ENCODE data around the gene SEC61A2.
"Not testable (repeated sequence)": the region's sequence is repeated elsewhere in the genome, so short reads cannot be mapped to it uniquely, and the experiment has no call there.

Gene SEC61A2

GRCh38 chr10:12162927-12163326 is 33.5 kb downstream of the SEC61A2 start:
- H3K27me3 ChIP-seq (ENCODE audit: insufficient read depth, poor library complexity, severe bottlenecking): no peaks in the 10 kb centered on the region
- TF ChIP-seq POLR2AphosphoS5 (IDR thresholded peaks at IDR 0.05; ENCODE audit: low read depth): no peak
- TF ChIP-seq REST (IDR thresholded peaks at IDR 0.05; ENCODE audit: insufficient replicate concordance, low read depth): no peak
- TF ChIP-seq SPI1 (IDR thresholded peaks at IDR 0.05; ENCODE audit: borderline replicate concordance, low read depth): no peak
- no peak for TF ChIP-seq GABPA (IDR thresholded peaks at IDR 0.05; ENCODE audit: low read depth)
- TF ChIP-seq, protein P1, sequence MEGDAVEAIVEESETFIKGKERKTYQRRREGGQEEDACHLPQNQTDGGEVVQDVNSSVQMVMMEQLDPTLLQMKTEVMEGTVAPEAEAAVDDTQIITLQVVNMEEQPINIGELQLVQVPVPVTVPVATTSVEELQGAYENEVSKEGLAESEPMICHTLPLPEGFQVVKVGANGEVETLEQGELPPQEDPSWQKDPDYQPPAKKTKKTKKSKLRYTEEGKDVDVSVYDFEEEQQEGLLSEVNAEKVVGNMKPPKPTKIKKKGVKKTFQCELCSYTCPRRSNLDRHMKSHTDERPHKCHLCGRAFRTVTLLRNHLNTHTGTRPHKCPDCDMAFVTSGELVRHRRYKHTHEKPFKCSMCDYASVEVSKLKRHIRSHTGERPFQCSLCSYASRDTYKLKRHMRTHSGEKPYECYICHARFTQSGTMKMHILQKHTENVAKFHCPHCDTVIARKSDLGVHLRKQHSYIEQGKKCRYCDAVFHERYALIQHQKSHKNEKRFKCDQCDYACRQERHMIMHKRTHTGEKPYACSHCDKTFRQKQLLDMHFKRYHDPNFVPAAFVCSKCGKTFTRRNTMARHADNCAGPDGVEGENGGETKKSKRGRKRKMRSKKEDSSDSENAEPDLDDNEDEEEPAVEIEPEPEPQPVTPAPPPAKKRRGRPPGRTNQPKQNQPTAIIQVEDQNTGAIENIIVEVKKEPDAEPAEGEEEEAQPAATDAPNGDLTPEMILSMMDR (IDR thresholded peaks at IDR 0.05; ENCODE audit: insufficient read depth, low read length): no peak
- no peak for DNase-seq (ENCODE audit: low read depth in 1 of 2, low spot score in 1 of 2)
- no peak overlapping the region for H3K27ac ChIP-seq (replicated peaks)
- no peak overlapping the region for H3K4me3 ChIP-seq (replicated peaks; ENCODE audit: insufficient read depth, low read length)

GRCh38 chr10:12164085-12164484 is 34.6 kb downstream of the SEC61A2 start:
- DNase-seq (ENCODE audit: low read depth in 1 of 2, low spot score in 1 of 2): no peak
- Histone ChIP-seq H3K27me3 (ENCODE audit: insufficient read depth, poor library complexity, severe bottlenecking) (no peaks in the 10 kb centered on the region), H3K27ac (replicated peaks) (no peak overlapping the region), H3K4me3 (replicated peaks; ENCODE audit: insufficient read depth, low read length) (no peak overlapping the region)
- TF ChIP-seq POLR2AphosphoS5 (IDR thresholded peaks at IDR 0.05; ENCODE audit: low read depth) (no peak), GABPA (IDR thresholded peaks at IDR 0.05; ENCODE audit: low read depth) (no peak), REST (IDR thresholded peaks at IDR 0.05; ENCODE audit: insufficient replicate concordance, low read depth) (no peak), SPI1 (IDR thresholded peaks at IDR 0.05; ENCODE audit: borderline replicate concordance, low read depth) (no peak)
- TF ChIP-seq, protein P1 (IDR thresholded peaks at IDR 0.05; ENCODE audit: insufficient read depth, low read length): no peak

GRCh38 chr10:12165036-12165435 is 35.6 kb downstream of the SEC61A2 start:
- H3K27ac ChIP-seq (replicated peaks): no peak overlapping the region
- no peak for TF ChIP-seq POLR2AphosphoS5 (IDR thresholded peaks at IDR 0.05; ENCODE audit: low read depth)
- no peak for TF ChIP-seq GABPA (IDR thresholded peaks at IDR 0.05; ENCODE audit: low read depth)
- TF ChIP-seq SPI1 (IDR thresholded peaks at IDR 0.05; ENCODE audit: borderline replicate concordance, low read depth): no peak

GRCh38 chr10:12165999-12166775 is 36.7 kb downstream of the SEC61A2 start:
- no peak for DNase-seq (ENCODE audit: low read depth in 1 of 2, low spot score in 1 of 2)
- H3K27me3 ChIP-seq (ENCODE audit: insufficient read depth, poor library complexity, severe bottlenecking): no peaks in the 10 kb centered on the region
- TF ChIP-seq, protein P1 (IDR thresholded peaks at IDR 0.05; ENCODE audit: insufficient read depth, low read length): no peak
- TF ChIP-seq POLR2AphosphoS5 (IDR thresholded peaks at IDR 0.05; ENCODE audit: low read depth) (no peak), REST (IDR thresholded peaks at IDR 0.05; ENCODE audit: insufficient replicate concordance, low read depth) (no peak), GABPA (IDR thresholded peaks at IDR 0.05; ENCODE audit: low read depth) (no peak), SPI1 (IDR thresholded peaks at IDR 0.05; ENCODE audit: borderline replicate concordance, low read depth) (no peak)
- H3K27ac ChIP-seq (replicated peaks): no peak overlapping the region
- H3K4me3 ChIP-seq (replicated peaks; ENCODE audit: insufficient read depth, low read length): no peak overlapping the region

More at GRCh38 chr10:12165036-12165435, 35.6 kb downstream of the SEC61A2 start:
- DNase-seq (ENCODE audit: low read depth in 1 of 2, low spot score in 1 of 2): no peak
- H3K4me3 ChIP-seq (replicated peaks; ENCODE audit: insufficient read depth, low read length): no peak overlapping the region
- no peaks in the 10 kb centered on the region for H3K27me3 ChIP-seq (ENCODE audit: insufficient read depth, poor library complexity, severe bottlenecking)

DNA sequence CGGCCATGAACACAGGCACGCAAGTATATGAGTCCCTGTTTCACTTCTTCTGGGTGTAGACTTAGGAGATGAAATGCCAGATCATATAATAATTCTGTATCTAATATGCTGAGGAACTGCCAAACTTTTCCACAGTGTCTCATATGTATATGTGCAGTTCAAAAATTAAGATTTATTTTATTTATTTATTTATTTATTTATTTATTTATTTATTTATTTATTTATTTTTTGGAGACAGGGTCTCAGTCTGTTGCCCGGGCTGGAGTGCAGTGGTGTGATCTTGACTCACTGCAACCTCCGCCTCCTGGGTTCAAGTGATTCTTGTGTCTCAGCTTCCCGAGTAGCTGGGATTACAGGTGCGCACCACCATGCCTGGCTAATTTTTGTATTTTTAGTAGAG is 42.0 kb downstream of the SEC61A2 start:
- not testable (repeated sequence) for DNase-seq (ENCODE audit: low read depth in 1 of 2, low spot score in 1 of 2); H3K27me3 ChIP-seq (ENCODE audit: insufficient read depth, poor library complexity, severe bottlenecking); H3K27ac ChIP-seq (replicated peaks); H3K4me3 ChIP-seq (replicated peaks; ENCODE audit: insufficient read depth, low read length)
